Stimulated activated CD4-positive, alpha-beta T cell treated with anti-CD3 and anti-CD28 coated beads, Interleukin-4, amount 100 ng/mL, for 4 hours (primary cell): ENCODE measurements around the gene CD58.
"Not testable (repeated sequence)": the region's sequence is repeated elsewhere in the genome, so short reads cannot be mapped to it uniquely, and the experiment has no call there.

Experiments
- DNase-seq, 2 experiments: peaks; one replicate each; pipeline ENCODE4 v3.0.0-alpha.2; 2020

Gene CD58, protein sequence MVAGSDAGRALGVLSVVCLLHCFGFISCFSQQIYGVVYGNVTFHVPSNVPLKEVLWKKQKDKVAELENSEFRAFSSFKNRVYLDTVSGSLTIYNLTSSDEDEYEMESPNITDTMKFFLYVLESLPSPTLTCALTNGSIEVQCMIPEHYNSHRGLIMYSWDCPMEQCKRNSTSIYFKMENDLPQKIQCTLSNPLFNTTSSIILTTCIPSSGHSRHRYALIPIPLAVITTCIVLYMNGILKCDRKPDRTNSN

DNA sequence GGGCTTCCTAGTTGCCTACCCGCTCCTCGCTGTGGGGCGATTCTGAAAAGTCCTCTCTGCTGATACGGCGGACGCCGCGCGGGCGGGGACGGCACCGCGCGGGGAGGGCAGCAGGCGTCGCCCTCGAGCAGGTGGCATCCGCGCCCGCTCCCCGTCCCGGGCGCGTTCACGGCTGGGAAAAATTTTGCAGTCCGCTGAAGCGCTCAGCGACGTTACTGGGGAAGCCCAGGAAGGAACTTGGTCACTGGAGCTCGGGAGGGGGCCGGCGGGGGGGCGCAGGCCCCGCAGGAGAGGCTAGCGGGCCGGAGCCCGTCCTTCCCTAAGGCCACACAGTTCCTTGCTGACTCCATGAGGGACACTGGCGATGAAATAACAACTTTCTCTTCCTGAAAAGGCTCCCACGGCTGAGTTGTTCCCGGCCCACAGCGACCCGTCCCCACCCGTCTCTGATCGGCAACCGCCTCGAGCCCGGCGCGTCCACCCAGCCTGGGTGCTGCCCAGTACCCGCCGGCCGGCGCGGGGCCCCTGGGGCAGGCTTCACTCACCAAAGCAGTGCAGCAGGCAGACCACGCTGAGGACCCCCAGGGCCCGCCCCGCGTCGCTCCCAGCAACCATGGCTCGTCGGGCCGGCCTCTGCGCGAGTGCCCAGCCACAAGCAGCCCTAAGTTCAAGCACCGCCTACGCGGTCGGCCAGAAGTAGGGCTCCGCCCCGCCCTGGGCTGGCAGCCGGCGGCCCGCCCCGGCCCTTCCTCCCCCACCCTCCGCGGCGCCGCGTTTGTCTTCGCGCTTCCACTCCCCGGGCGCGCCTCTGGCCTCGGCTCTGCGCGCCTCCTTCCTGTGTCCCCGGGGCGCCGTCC, at the start of gene CD58:
TSS of gene CD58 (minus strand) at position 669 of the 857 bp plus-strand sequence. CDS start at position 615, 54 bp downstream.
- DNase-seq = peak; percentile 74 to 83

- not testable (repeated sequence) for DNase-seq
Observed at GRCh38 chr1:116620392-116620791, 49.6 kb upstream of the CD58 start.

- DNase-seq = not testable (repeated sequence)
Observed at GRCh38 chr1:116619106-116619505, 48.3 kb upstream of the CD58 start.

- not testable (repeated sequence) for DNase-seq
Observed at GRCh38 chr1:116617808-116618207, 47.0 kb upstream of the CD58 start.

GRCh38 chr1:116613825-116614224, 43.0 kb upstream of the CD58 start:
- not testable (repeated sequence) for DNase-seq

DNA sequence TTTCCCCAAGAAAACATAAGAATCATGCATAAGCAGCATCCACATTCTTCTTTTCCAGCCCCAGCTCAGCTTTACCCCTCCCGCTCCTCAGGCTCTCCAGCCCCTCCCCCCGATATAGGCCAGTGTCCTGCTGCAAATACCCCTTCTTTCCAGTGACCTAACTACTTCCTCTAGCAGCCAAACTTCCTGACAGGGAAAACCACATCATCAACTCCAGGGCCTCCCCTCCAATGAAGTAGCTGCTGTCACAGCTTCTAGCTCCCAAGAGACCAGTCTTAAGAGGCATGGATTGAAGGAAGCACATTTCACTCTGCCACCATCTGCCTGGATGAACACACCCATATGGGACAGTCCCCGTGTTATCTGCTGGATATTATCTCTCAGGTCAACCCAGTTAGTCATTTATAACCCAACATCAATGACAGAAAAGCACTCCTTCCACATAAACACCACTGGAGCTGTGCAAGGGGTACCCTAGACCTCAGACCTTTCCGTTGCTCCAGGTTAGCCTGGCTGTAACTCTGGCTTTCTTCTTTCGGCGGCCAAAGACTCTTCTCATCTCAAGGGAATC, 39.1 kb upstream of the CD58 start:
- DNase-seq = not testable (repeated sequence)

DNA sequence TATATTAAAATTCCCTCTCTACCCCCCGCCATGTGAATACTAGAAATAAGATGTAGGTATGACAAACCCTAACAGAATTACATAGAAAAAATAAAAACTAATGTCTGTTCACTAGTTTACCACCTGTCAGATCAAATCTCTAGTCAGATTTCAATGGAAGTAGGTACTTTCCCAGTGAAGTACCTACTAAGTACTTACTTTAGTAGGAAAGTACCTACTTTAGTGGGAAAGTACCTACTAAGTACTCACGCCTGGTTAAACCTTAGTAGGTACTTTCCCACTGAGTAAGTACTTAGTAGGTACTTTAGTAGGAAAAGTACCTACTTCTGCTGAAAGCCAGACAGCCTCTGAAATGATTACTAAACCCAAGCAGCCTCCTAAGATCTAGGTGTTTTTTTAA, 38.0 kb upstream of the CD58 start:
- not testable (repeated sequence) for DNase-seq

DNA sequence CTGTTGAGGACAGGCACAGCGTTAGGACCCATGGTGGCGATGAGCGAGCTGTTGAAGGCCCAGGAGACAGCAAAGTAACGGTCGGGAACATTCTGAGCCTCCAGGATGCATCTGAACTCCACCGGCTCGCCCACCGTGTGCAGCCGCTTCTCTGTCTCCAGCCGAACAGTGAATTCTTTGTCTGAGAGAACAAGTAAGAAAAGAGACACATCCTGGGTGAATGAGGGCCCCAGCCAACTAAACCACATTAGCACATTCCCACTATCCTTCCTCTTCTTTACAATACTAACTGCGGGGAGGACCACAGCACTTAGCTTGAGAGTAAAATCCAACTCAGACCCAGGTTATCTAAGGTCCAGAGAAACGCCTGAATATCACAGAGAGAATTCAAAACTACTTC, 37.3 kb upstream of the CD58 start:
- DNase-seq = not testable (repeated sequence)

DNA sequence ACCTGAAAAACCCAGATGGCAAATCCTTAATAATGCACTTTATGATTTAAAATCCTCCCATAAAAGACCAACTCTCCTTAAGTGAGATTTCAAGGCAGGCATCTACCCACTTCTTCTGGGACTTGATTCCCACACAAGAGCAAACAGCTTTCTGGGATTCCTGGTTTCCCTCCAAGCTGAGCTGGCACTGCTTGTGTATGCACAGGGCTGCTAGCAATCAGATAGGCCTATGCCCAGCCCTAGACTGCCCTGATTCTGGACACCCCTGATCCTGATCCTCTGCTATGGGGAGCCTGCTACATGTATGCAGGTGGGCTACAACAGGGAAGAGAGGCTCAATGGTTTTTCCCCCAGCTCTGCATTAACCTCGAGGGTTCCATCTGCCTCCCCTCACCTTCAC, 36.6 kb upstream of the CD58 start:
- DNase-seq = not testable (repeated sequence)

GRCh38 chr1:116606067-116606466, 35.2 kb upstream of the CD58 start:
- DNase-seq = not testable (repeated sequence)

DNA sequence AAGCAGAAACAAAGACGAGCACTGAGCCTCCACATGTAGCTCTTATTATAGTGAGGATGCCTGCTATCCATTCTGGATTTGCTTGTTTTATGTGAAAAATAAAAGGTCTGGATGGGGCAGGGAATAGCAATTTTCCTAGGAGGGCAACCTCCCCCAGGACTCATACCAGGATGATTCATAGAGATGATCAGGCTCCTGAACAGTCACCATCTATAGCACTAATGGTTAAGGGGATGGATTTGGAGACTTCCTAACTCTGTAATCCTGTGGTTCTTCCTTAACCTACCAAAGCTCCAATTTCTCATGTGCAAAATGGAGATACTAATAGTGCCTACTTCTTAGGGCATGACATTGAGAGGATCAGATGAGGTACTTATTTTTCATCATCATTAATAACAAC, 34.5 kb upstream of the CD58 start:
- DNase-seq = no peak

- not testable (repeated sequence) for DNase-seq
Observed at GRCh38 chr1:116604408-116604807, 33.6 kb upstream of the CD58 start.

DNA sequence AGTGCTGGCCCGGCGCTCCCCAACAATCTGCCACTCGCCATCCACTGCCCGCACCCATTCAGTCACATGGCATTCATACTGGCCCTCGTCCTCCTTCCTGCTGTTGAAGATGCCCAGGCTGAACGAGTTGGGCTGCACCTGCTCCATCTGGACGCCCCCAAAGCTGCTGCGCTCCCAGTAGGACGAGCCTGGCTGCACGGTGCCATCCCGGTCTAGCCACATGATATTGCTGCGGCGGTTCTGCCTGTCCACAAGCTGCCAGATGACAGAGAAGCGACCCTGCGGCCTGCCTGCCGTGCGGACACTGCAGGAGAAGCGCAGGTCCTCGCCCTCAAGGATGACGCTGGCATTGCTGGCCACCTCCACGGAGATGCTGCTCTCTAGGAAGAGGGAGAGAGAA, 32.8 kb upstream of the CD58 start:
- not testable (repeated sequence) for DNase-seq

DNA sequence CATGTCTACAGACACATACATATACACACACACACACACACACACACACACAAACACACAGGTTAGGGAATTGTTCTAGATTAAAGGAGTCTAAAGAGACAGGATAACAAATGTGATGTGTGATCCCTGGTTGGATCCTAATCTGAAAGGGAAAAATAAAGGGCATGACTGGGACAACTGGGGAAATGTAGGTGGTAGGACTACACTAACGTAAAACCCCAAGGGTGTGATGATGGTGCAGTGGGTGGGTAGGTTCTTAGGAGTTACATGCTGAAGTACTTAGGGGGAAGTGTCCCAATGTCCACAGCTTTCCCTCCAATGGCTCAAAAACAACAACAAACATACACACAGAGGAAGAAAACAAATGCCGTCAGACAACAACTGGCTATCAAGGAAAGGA, 28.5 kb upstream of the CD58 start:
- not testable (repeated sequence) for DNase-seq

DNA sequence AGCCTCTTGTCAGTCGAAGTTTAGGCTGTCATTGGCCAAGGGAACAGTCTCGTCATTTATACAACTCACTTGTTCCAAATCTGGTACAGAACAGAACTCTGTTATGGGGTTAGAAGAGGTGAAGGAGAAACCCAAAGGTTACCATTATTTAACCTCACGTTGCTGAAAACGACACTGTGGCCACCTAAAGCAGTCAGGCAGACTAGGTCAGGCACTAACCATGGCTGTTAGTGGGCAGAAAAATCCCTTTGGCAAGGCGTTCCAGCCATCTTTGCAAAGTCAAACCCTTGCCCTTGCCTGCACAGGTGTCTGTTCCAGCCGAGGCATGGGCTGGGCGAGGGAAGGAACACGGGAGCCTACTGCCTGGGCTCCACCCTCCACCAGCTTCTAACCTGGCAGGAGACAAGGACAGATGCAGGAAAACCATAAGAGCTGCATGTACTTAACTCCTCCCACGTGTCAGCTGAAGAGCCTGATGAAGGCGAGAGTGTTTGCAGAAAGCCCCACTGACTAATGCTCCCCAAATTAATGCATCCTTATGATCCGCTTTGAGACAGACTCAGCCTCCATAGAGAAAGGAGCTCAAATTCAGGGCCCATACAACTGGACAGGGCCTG, 27.7 kb upstream of the CD58 start:
- not testable (repeated sequence) for DNase-seq

GRCh38 chr1:116597388-116597787, 26.6 kb upstream of the CD58 start:
- DNase-seq = not testable (repeated sequence)

- not testable (repeated sequence) for DNase-seq
Observed at GRCh38 chr1:116596742-116597307, 26.0 kb upstream of the CD58 start.

DNA sequence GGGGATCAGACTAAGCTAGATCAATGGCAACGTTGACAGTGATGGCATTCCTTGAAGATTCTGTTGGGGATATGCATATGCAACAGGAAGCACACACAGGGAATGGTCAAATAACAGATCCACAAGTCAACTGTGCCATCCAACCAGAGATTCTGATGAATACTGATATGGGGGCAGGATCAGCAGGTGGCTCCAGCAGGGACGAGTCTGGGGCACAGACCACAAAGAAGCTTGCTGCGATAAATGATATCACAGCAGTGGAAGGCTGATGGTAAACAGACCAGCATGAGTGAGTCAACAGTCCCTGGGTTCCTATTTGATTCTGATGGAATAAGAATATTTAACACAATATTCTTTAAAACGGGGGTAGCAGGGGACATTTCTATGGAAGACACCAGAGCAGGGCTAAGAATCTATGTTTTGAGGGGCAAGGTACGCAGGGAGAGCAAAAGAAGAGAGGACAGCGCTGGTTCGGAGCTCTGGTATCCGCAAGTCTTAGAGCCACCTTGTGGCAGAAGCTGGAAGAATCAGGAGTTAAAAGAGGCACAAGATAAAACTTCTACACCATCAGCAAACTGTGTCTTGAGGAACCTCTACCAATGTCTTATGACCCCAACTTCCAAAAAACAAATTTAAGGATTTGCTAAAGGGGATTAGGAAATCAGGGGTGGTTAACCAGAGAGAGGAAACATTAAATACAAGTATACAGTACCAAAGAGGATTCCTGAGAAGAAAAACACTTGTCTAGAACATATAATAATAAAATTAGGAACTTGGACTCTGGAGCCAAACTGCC, 25.3 kb upstream of the CD58 start:
- DNase-seq = peak in 1 of 2 experiments; percentile 16

DNA sequence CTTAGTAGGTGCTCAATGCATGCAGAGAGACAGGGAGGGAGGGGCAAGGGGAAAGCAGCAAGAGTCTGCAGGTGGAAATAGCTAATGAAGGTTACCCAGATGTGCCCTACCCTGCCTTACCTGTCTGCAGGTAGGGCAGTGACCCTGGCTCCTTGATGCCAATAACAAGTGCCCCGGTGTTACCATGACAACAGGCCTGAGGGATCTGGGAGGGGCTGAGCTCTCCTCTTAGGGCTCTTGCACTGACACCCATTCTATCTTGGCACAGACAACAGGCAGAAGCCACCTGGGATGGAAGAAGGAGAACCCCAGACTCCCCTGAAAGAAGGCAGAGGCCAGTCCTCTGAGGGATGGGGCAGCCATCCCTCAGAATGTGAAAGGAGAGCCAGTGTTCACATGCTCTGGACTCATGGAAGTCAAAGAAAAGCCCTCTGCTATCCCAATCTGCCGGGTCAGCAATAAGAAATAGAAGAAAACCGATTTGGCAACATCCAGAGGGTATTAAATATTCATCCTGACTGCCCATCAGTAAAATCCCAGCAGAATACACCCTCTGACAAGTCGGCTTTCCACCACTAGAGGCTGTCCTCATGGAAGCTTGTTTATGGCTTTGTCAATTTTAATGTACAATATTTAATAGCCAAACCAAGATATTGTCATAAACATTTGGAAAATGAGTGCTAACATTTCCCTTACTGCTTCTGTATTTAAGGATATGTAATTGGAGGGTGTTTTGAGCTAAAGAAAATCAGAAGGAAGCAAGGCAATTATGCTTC, 24.4 kb upstream of the CD58 start:
- DNase-seq = not testable (repeated sequence)

DNA sequence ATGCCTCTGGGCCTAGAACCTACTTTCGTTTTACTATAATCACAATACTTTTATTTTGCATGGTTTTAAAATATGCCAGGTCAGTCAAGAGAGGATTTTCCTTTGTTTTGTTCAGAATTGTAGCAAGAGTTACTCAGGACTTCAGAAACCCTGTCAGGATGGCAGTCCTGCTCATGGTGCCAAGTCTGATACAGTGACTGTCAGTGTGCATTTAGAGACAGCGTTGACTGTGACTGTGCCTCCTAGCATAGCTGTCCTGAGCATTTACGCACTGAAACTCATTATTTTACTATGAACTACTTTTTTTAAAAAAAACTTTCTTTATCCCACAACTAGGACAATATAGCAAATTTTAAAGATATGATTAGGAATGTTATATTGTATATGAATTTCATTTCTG, 23.2 kb upstream of the CD58 start:
- not testable (repeated sequence) for DNase-seq

GRCh38 chr1:116593401-116593800, 22.6 kb upstream of the CD58 start:
- not testable (repeated sequence) for DNase-seq
